Middle frontal gyrus (tissue), 1 donor: ENCODE results near the gene UCN.

Experiments
- DNase-seq: peaks from one replicate; pipeline ENCODE4 v3.0.0-alpha.2; 2015; ENCODE audit warnings: low spot score; ENCODE audit errors: extremely low spot score

The UCN gene

DNA sequence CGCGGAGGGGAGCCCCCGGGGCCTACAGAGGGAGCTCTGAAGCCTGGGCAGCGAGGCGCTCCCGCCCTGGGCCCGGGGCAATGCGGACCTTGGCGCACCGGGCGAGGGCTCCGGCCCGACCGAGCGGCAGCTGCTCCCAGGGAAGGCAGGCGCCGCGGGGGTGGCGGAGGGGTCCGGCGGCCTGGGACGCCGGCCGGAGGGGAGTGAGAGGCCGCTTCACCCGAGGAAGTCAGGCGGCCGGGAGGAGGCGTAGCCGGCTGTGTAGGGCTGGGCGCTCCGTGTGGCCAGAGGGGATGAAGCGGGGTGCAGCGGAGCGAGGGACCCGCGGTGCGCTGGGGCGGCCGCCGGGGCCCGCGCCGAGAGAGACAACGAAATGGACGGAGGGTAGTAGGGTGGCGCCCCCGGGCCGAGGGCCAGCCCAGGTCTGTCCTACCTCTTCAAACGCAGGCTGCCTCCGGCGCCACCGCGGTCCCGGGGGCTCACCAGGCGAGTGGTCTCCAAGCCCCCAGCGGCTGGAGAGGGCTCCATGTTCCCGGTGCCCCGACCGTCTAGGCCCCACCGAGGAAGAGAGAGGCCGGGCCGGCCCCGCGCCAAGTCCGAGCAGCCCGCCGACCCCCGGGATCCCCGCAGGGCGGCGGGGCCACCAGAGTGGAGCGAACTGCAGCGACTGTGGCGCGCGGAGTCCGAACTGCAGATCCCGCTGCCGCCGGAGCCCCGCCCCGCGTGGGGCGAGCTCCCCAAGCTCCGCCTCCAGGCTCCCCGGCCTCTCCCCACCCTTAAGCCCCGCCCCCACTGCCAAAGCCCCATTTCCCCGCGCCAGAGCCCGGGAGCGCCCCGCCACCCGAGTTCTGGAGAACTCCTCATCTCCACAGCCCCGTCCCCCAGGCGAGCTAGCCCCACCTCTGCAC lies 45.6 kb downstream of the UCN start, which contains the start of gene SLC30A3:
Gene SLC30A3, minus strand, starts transcription at position 669 of the 908 bp plus-strand sequence. Its CDS starts 141 bp downstream, at position 528.
- peak; percentile 58 for DNase-seq

DNA sequence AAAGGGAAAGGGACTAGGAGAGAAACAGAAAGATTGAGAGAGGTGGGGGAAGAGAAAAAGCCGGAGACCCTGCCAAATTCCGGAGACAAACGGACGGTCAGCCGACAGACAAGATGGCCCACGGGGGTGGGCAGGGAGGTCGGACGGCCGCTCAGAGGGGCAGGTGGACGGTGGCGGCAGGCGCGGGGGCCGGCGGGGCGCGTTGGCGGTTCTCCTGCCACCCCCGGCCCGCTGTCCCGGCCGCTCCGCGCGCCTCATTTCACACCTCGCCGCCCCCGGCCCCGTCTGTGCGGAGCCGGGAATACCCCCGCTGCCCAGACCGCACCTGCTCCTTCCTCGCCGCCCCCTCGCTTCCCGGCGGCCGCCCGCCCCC lies 46.3 kb downstream of the UCN start:
- no peak for DNase-seq

DNA sequence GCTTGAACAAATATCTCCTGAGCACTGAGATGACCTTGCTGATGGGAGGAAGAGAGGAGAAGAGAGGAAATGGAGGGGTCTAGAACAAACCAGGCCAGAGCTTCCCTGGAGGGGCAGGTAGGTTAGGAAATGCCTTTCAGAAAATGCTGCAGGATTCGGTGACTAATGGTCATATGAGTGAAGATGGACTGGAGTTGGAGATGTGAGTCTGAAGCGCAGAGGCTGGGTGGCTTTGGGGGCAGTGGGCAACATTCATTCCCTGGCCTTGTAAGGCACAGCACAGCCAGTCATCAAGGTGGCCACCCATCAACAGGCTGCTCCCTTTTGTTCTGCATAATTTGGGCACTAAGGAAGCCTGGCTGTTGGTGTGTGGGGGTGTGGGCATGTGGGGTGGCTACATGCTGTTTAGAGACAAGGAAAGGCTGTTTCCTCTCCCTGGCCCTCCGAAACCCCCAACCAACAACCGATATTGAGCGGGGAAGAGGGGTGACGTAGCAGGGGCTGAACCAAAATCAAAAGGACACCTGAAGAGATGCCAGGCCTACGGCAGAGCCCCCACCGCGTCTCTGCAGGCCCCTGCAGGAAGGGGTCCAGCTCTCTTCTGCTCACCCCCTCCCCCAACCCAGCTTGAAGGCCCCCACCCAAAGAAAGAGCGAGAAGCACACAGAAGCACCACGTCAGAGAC lies 46.9 kb downstream of the UCN start:
- DNase-seq = no peak

DNA sequence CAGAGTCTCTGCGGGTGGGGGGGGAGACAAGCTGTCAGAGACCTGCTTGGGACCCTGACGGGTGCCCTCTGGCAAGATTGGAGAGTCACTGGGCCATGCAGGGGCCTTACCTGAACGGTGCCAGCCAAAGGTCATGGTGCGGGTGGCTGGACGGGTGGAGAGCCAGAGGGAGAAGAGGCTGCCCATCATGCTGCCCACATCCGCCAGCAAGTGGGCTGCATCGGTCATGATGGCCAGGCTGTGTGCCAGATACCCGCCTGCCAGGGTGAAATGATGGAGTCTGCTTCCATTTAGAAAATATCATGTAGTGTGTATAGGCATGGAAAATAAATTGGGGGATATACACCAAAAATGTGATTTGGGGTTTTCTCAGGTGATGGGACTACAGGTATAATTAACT lies 50.2 kb downstream of the UCN start:
- DNase-seq = no peak
